NCI-H82 treated with DMSO at 0.1 percent for 48 hours (cell line): ENCODE measurements around the gene IKBKG.
"Not testable (repeated sequence)": the region's sequence is repeated elsewhere in the genome, so short reads cannot be mapped to it uniquely, and the experiment has no call there.

ENCODE experiments used
- DNase-seq: peaks from one replicate; lab custom pipeline; 2025; ENCODE audit not compliant: unreplicated experiment; lab: John Stamatoyannopoulos, UW

The IKBKG gene

GRCh38 chrX:154558060-154558690 lies 10.8 kb downstream of the IKBKG start:
- DNase-seq = not testable (repeated sequence)

GRCh38 chrX:154558896-154559295 lies 11.5 kb downstream of the IKBKG start:
- DNase-seq = not testable (repeated sequence)

GRCh38 chrX:154560326-154560725 lies 12.9 kb downstream of the IKBKG start:
- not testable (repeated sequence) for DNase-seq

GRCh38 chrX:154562295-154562694 lies 14.9 kb downstream of the IKBKG start:
- not testable (repeated sequence) for DNase-seq

- not testable (repeated sequence) for DNase-seq
These were observed 22.9 kb downstream of the IKBKG start for GRCh38 chrX:154570361-154570760.

GRCh38 chrX:154573061-154573460 lies 25.6 kb downstream of the IKBKG start:
- not testable (repeated sequence) for DNase-seq

- not testable (repeated sequence) for DNase-seq
These were observed 27.7 kb downstream of the IKBKG start for GRCh38 chrX:154575076-154575475.

GRCh38 chrX:154582994-154583393 lies 35.6 kb downstream of the IKBKG start:
- not testable (repeated sequence) for DNase-seq

- DNase-seq = not testable (repeated sequence)
These were observed 37.3 kb downstream of the IKBKG start, which contains the start of gene CTAG1A for GRCh38 chrX:154584585-154585183. Gene CTAG1A (plus strand): TSS chrX:154585133. CDS start chrX:154585207, 74 bp downstream.

- DNase-seq = not testable (repeated sequence)
These were observed 43.0 kb downstream of the IKBKG start for GRCh38 chrX:154590415-154590814.

GRCh38 chrX:154592505-154592904 lies 45.1 kb downstream of the IKBKG start:
- DNase-seq = no peak

- no peak for DNase-seq
These were observed 45.8 kb downstream of the IKBKG start for GRCh38 chrX:154593201-154593600.

- no peak for DNase-seq
These were observed 47.1 kb downstream of the IKBKG start for GRCh38 chrX:154594491-154594890.

GRCh38 chrX:154595559-154596249 lies 48.3 kb downstream of the IKBKG start:
- DNase-seq = no peak

GRCh38 chrX:154596290-154596929 lies 49.0 kb downstream of the IKBKG start:
- no peak for DNase-seq

- DNase-seq = no peak
These were observed 49.8 kb downstream of the IKBKG start for GRCh38 chrX:154597221-154597620.

GRCh38 chrX:154598656-154599055 lies 51.2 kb downstream of the IKBKG start:
- no peak for DNase-seq

- DNase-seq = no peak
These were observed 52.1 kb downstream of the IKBKG start for GRCh38 chrX:154599531-154599930.

GRCh38 chrX:154600759-154601374 lies 53.4 kb downstream of the IKBKG start:
- no peak for DNase-seq

GRCh38 chrX:154602226-154602625 lies 54.8 kb downstream of the IKBKG start:
- DNase-seq = no peak

GRCh38 chrX:154602766-154603437 lies 55.5 kb downstream of the IKBKG start:
- DNase-seq = no peak
